Subcutaneous abdominal adipose tissue (tissue), 5 donors: ENCODE data around the gene STK36.

Source experiments
- H3K27ac ChIP-seq: one replicate; pipeline ENCODE4 v1.7.0; 2013; ENCODE audit warnings: low read depth, mild to moderate bottlenecking, inconsistent platforms, low read length, moderate library complexity
- H3K27me3 ChIP-seq, 5 donors: one replicate each; pipeline ENCODE4 v1.7.0; 2013; ENCODE audit warnings: low read length in 5 of 5, inconsistent platforms in 1 of 5; ENCODE audit not compliant: control insufficient read depth in 5 of 5, insufficient read depth in 4 of 5
- H3K36me3 ChIP-seq, 5 donors: one replicate each; pipeline ENCODE4 v1.7.0; 2013; ENCODE audit warnings: low read length in 5 of 5; ENCODE audit not compliant: control insufficient read depth in 5 of 5, insufficient read depth in 5 of 5
- H3K4me1 ChIP-seq, 5 donors: one replicate each; pipeline ENCODE4 v1.7.0; 2013; ENCODE audit warnings: low read length in 5 of 5, mild to moderate bottlenecking in 3 of 5, moderate library complexity in 1 of 5; ENCODE audit not compliant: control insufficient read depth in 5 of 5, insufficient read depth in 5 of 5
- H3K4me3 ChIP-seq, 5 donors: one replicate each; pipeline ENCODE4 v1.7.0; 2013; ENCODE audit warnings: low read length in 5 of 5, low read depth in 1 of 5
- H3K9ac ChIP-seq, 5 donors: one replicate each; pipeline ENCODE4 v1.7.0; 2013; ENCODE audit warnings: low read length in 5 of 5, mild to moderate bottlenecking in 4 of 5, moderate library complexity in 3 of 5
- H3K9me3 ChIP-seq, 5 donors: one replicate each; pipeline ENCODE4 v1.7.0; 2013; ENCODE audit warnings: low read length in 5 of 5; ENCODE audit not compliant: control insufficient read depth in 5 of 5
- donor health status: healthy.
- donor health status: healthy.
- donor health status: healthy.
- donor health status: healthy.
- donor health status: healthy.

The STK36 gene

GRCh38 chr2:218671654-218672566 lies at the start of gene STK36, which contains the start of gene RNF25:
TSS of gene STK36 (plus strand) at chr2:218672086. CDS start at chr2:218672830, 744 bp downstream.
TSS of gene RNF25 (minus strand) at chr2:218672002. CDS start at chr2:218671970, 32 bp downstream.
- Histone ChIP-seq H3K36me3 (peaks cover 3 to 26% (median 21%) of the 10 kb centered on the region in 5 donors), H3K4me1 (peaks cover 6 to 22% (median 19%) of the 10 kb centered on the region in 5 donors), H3K9me3 (no peaks in the 10 kb centered on the region), H3K4me3 (peak within 1 kb of the TSS; percentile 82 to 98 (median 96)), H3K27ac (peak within 1 kb of the TSS; percentile 65), H3K9ac (peak within 1 kb of the TSS; percentile 74 to 94 (median 86)), H3K27me3 (no peaks in the 10 kb centered on the region)

DNA sequence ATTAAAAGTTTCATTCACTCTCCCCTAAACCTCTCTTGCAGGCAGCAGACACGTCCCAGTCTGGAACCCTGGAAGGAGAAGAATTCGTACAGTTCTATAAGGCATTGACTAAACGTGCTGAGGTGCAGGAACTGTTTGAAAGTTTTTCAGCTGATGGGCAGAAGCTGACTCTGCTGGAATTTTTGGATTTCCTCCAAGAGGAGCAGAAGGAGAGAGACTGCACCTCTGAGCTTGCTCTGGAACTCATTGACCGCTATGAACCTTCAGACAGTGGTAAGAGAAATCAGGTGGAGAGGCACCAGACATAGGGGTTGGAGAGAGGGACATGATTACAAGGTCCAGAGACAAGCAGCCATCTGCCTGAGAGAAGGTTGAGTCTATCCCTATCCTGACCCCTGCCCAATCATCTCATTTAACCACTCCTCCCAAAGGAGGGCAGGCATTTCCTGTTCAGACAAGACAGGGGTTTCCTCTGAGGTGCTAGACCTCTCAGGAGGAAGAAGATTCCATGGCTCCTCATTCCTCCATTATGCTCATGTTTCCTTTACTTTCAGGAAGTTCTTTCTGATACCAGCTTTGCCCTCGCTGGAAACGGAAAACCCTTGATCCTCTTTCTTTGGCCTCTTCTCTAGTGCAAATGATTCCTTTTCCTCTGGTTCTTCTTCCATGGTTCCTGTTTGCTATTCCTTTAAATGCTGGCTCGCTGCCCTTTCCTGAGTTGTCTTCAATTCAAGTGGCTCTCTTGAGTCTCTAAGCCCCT lies 49.1 kb upstream of the STK36 start:
- Histone ChIP-seq H3K4me1 (peaks cover 2 to 10% (median 7%) of the 10 kb centered on the region in 5 donors), H3K9ac (no peak overlapping the region), H3K27me3 (no peaks in the 10 kb centered on the region), H3K9me3 (no peaks in the 10 kb centered on the region), H3K27ac (no peak overlapping the region), H3K4me3 (no peak overlapping the region), H3K36me3 (peaks cover 0 to under 1% (median 0%) of the 10 kb centered on the region in 5 donors)

- H3K9me3 ChIP-seq, result no peaks in the 10 kb centered on the region
- H3K27me3 ChIP-seq, result no peaks in the 10 kb centered on the region
- H3K4me3 ChIP-seq, result no peak overlapping the region
- peaks cover 0 to 3% (median 0%) of the 10 kb centered on the region in 5 donors for H3K36me3 ChIP-seq
- no peak overlapping the region for H3K27ac ChIP-seq
- H3K9ac ChIP-seq, result no peak overlapping the region
- peaks cover 2 to 10% (median 7%) of the 10 kb centered on the region in 5 donors for H3K4me1 ChIP-seq
Observed at GRCh38 chr2:218623366-218623705, 48.5 kb upstream of the STK36 start.

DNA sequence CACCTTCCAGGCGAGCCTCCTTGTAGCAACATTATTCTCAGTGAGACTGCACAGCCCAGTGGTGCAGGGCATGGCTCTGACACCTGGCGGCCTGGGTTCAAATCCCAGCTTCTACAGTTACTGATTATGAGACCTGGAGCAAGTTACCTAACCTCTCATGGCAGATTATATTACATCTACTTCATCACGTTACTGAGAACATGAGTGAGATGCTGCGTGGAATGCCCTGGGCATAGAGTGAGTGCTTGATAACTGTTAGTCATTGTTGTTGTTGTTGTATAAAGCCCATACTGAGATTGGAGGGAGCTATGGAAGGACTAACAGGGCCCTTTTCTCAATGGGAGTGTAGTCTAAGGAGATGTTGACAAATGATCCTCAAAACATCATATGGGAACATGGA lies 45.5 kb upstream of the STK36 start:
- Histone ChIP-seq H3K4me3 (no peak overlapping the region), H3K36me3 (peaks cover 0 to 4% (median 0%) of the 10 kb centered on the region in 5 donors), H3K9me3 (no peaks in the 10 kb centered on the region)

GRCh38 chr2:218627939-218628338 lies 43.9 kb upstream of the STK36 start:
- no peak overlapping the region for H3K9ac ChIP-seq
- H3K4me1 ChIP-seq, result peaks cover 0 to 9% (median 1%) of the 10 kb centered on the region in 5 donors
- no peaks in the 10 kb centered on the region for H3K27me3 ChIP-seq
- H3K9me3 ChIP-seq, result no peaks in the 10 kb centered on the region
- H3K36me3 ChIP-seq, result peaks cover 0 to 6% (median 4%) of the 10 kb centered on the region in 5 donors
- H3K27ac ChIP-seq, result no peak overlapping the region
- H3K4me3 ChIP-seq, result no peak overlapping the region

More for the DNA sequence above, 45.5 kb upstream of the STK36 start:
- Histone ChIP-seq H3K9ac (no peak overlapping the region), H3K4me1 (peaks cover 2 to 10% (median 7%) of the 10 kb centered on the region in 5 donors), H3K27ac (no peak overlapping the region), H3K27me3 (no peaks in the 10 kb centered on the region)

DNA sequence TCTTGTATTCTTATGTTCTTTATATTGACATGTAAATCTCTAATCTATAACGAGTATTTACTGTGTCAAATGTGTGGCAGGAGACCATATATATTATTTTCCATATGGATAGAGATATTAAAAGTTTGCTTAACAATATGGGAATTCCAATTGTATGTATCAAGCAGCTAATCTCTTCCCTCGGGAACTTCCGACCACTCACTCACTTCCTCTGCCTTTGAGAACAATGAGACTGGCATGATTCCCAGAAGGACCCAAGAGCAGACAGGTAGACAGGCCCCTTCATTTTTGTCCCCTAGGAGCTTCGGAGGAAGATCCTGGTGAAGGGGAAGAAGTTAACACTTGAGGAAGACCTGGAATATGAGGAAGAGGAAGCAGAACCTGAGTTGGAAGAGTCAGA lies 40.0 kb upstream of the STK36 start:
- no peak overlapping the region for H3K4me3 ChIP-seq
- no peak overlapping the region for H3K27ac ChIP-seq
- H3K36me3 ChIP-seq, result peaks cover 4 to 43% (median 36%) of the 10 kb centered on the region in 5 donors
- peaks cover 0 to 4% (median 0%) of the 10 kb centered on the region in 5 donors for H3K4me1 ChIP-seq
- H3K9ac ChIP-seq, result no peak overlapping the region
- no peaks in the 10 kb centered on the region for H3K9me3 ChIP-seq
- H3K27me3 ChIP-seq, result no peaks in the 10 kb centered on the region

GRCh38 chr2:218635719-218636118 lies 36.2 kb upstream of the STK36 start:
- H3K9me3 ChIP-seq, result no peaks in the 10 kb centered on the region
- peaks cover 0 to 4% (median 0%) of the 10 kb centered on the region in 5 donors for H3K4me1 ChIP-seq
- no peak overlapping the region for H3K27ac ChIP-seq
- H3K27me3 ChIP-seq, result no peaks in the 10 kb centered on the region
- no peak overlapping the region for H3K4me3 ChIP-seq
- H3K9ac ChIP-seq, result no peak overlapping the region
- H3K36me3 ChIP-seq, result peaks cover 20 to 79% (median 66%) of the 10 kb centered on the region in 5 donors

- H3K4me1 ChIP-seq, result peaks cover 0 to 4% (median 0%) of the 10 kb centered on the region in 5 donors
- peaks cover 20 to 92% (median 85%) of the 10 kb centered on the region in 5 donors for H3K36me3 ChIP-seq
- no peaks in the 10 kb centered on the region for H3K27me3 ChIP-seq
- H3K9me3 ChIP-seq, result no peaks in the 10 kb centered on the region
- H3K27ac ChIP-seq, result no peak overlapping the region
- H3K9ac ChIP-seq, result no peak overlapping the region
- H3K4me3 ChIP-seq, result no peak overlapping the region
Observed at GRCh38 chr2:218638372-218638771, 33.5 kb upstream of the STK36 start.

- no peak overlapping the region for H3K27ac ChIP-seq
- peaks cover 16 to 89% (median 81%) of the 10 kb centered on the region in 5 donors for H3K36me3 ChIP-seq
- H3K9me3 ChIP-seq, result no peaks in the 10 kb centered on the region
- peaks cover 0 to 12% (median 0%) of the 10 kb centered on the region in 5 donors for H3K4me1 ChIP-seq
- H3K27me3 ChIP-seq, result no peaks in the 10 kb centered on the region
- H3K9ac ChIP-seq, result no peak overlapping the region
- H3K4me3 ChIP-seq, result no peak overlapping the region
Observed at GRCh38 chr2:218642121-218642656, 29.7 kb upstream of the STK36 start.
